GM21367 (cell line): ENCODE measurements around the gene DNAJC18.
"Not testable (repeated sequence)": the region's sequence is repeated elsewhere in the genome, so short reads cannot be mapped to it uniquely, and the experiment has no call there.

Source experiments
- ATAC-seq: cut with Tn5 transposase; IDR thresholded peaks from one replicate; pipeline ENCODE4 v1.9.1; 2021; ENCODE audit not compliant: unreplicated experiment

DNAJC18 gene

DNA sequence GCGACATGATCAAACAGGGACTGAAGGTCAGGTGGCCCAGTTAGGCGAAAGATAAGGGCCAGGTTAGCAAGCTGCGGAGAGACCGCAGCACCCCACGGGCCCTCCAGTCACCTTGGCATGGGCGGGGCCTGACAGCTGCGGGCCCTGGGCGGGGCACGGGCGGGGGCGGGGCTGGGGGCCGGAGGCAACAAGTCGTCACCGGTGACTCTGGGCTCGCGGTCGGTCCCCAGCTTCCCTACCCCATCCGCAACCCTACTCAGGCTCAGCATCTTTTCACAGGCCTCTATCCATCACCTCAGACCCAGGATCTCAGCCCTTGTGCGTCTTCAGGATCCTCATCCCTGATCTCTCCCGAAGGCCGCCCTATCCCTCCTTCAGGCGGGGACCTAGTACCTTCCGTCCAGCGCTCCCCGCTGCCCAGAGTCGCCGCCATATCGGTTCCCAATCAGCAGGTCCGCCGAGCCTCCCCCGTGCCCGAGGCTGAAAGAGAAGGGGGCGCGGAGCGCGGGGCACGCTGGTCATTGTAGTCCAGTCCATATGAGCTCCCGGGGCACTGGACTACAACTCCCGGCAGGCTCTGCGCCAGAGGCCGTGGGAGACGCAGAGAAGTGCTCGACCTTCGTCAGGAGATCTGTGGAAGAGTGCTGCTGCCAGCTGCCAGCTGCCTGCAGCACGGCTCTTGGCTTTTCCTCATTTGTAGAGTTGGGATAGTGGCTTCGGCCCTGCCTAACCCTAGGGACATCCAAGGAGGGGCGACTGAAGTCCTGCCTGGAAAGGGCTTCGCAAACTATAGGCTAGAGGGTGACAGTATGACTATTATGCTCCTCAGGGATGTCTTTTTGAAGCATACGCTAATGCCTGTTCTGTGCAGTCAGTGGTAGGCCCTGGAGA is at the start of gene DNAJC18:
DNAJC18 (minus strand) TSS at position 513 of the 891 bp plus-strand sequence; CDS start at position 433, 80 bp downstream.
- peak; percentile 82 for ATAC-seq

DNA sequence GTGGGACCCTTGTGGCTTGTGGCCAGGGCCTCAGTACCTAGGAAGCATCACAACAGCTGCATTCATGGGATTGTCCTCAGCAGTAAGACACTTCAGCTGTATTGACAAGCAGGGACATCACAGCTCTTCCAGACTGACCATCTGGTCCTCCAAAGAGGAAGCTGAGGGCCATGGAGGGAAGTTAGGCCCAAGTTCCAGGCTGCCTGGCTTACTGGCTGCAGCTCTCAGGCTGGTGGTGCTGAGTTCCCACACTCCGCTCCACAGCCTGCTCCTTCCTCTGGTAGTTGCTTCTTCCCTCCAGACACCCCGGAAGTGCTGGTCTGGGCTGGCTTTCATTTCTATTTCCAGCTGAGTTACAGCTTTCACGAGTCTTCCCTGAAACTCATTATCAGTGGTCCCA is 48.9 kb upstream of the DNAJC18 start:
- no peak for ATAC-seq

GRCh38 chr5:139486201-139486600 is 46.9 kb upstream of the DNAJC18 start:
- no peak for ATAC-seq

- not testable (repeated sequence) for ATAC-seq
These were observed 43.5 kb upstream of the DNAJC18 start for GRCh38 chr5:139482890-139483208.

- no peak for ATAC-seq
These were observed 42.9 kb upstream of the DNAJC18 start, which contains the start of gene STING1 for GRCh38 chr5:139482050-139482889. Gene STING1, minus strand, starts transcription at chr5:139482758. Its CDS starts 1,054 bp downstream, at chr5:139481704.

DNA sequence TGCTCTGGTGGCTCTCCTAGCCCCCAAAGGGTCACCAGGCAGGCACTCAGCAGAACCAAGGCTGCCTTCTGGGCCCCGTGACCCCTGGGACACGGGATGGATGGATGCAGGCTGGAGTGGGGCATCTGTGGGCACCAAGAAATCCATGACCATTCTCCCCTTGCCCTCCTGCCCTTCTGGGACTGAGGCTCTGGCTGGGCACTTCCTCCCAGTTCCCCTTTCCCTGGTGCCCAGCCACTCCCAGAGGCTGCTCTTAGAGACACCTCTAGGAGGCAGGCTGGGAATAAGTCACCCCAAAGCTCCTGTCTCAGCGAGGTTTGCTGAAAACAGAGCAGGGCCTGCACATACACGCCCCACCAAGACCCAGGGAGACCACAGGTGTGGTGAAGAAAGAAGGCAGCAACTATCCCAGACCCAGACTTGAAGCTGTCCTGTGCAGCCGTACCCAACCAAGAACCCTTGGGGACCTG is 42.3 kb upstream of the DNAJC18 start:
- ATAC-seq, result no peak

- ATAC-seq, result no peak
These were observed 41.8 kb upstream of the DNAJC18 start for GRCh38 chr5:139481122-139481533.

GRCh38 chr5:139479729-139480128 is 40.4 kb upstream of the DNAJC18 start:
- ATAC-seq, result not testable (repeated sequence)

GRCh38 chr5:139478657-139479423 is 39.5 kb upstream of the DNAJC18 start:
- ATAC-seq, result not testable (repeated sequence)

DNA sequence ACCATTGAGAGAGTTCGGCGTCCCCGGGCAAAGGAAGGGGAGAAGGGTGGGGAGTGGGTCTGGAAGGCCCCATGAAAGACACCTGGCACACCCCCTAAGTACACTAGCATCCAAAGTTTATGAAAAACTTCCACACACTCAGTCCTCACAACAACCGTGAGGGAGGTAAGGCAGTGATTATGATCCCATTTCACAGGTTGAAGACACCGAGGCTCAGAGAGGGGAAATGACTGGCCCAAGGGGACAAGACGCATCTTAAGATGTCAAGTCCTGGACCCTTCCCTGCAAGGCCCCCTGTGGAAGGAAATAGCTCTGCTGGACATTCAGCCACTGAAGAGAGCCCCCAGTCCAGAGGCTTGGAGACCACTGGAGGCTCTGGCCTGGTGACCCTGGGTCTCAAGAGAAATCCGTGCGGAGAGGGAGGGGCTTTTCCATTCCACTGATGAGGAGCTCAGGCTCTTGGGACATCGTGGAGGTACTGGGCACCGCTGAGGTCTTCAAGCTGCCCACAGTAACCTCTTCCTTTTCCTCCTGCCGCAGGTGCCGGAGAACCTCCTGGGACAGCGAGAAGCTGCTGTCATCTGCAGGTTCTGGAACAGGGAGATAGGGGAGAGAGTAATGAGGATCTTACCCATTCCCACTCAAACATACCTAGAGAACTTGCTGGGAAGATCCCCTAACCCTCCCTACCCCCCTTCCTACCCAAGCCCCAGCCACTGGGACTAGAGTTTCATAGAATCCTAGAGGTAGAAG is 36.7 kb upstream of the DNAJC18 start:
- no peak for ATAC-seq

DNA sequence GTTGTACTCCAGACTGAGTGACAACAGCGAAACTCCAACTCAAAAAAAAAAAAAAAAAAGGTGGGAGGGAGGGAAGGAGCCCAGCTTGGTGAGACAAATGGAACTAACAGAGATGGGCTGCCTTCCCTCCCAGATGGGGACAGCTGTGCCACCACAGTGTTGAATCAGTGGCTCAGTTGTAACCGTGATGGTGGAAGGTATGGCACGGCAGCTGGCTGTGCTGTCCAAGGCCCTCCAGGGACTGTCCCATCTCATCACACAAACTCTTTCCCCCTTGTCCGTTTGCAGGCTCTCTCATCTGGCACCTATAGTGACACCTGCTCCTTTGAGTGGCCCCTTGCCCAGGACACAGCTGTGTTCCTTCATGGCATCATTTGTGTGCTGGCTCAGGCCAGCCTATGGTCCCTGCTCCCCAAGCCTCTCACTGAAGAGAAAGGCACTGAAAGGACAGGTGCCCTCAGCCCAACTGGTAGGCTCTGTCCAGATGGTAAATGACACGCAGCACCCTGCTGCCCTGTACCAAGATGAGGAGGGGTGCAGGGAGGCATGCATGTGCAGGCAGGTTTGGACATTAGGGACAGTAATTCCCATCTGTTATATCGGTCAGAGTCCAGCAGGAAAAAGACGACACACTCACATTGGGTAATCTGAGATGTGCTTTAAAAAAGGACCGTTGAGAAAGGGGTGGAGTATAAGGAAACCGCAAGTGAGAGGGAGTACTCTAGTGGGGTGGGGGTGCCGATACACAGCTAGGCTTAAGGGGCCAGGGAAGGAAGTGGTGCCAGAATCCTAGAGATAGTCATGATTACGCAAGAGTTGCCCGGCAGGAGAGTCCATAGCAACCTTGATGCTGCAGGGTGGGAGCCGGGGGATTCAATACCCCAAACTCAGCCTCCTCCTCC is 35.8 kb upstream of the DNAJC18 start:
- no peak for ATAC-seq

GRCh38 chr5:139473565-139473964 is 34.2 kb upstream of the DNAJC18 start:
- no peak for ATAC-seq

- no peak for ATAC-seq
These were observed 33.8 kb upstream of the DNAJC18 start for GRCh38 chr5:139473105-139473504.

- no peak for ATAC-seq
These were observed 33.2 kb upstream of the DNAJC18 start for GRCh38 chr5:139472386-139473030.

GRCh38 chr5:139470821-139471300 is 31.5 kb upstream of the DNAJC18 start, which contains the start of gene SMIM33:
Gene SMIM33, plus strand, starts transcription at chr5:139471004. Its CDS starts 118 bp downstream, at chr5:139471122.
- no peak for ATAC-seq

- no peak for ATAC-seq
These were observed 29.2 kb upstream of the DNAJC18 start for GRCh38 chr5:139468421-139468931.

GRCh38 chr5:139462586-139463276 is 23.4 kb upstream of the DNAJC18 start, which contains the start of gene ECSCR:
Gene ECSCR, minus strand, starts transcription at chr5:139462743. Its CDS starts 73 bp downstream, at chr5:139462670.
- no peak for ATAC-seq
